Measurements from ENCODE around the gene CCDC149.

CCDC149 gene

GRCh38 chr4:24956091-24956490 is 43.2 kb upstream of the CCDC149 start:
- TF ChIP-seq CTCF (IDR thresholded peaks at IDR 0.05; ENCODE audit: low read length) (no peak), EZH2 (IDR thresholded peaks at IDR 0.05; ENCODE audit: borderline replicate concordance, low read length) (no peak)
- H3K9me3 ChIP-seq (ENCODE audit: low read length), result no peaks in the 10 kb centered on the region
- H3F3A ChIP-seq (ENCODE audit: insufficient read depth, low read length), result no peaks in the 10 kb centered on the region
- H3K27me3 ChIP-seq (ENCODE audit: insufficient read depth, low read length), result no peaks in the 10 kb centered on the region
- H3K79me2 ChIP-seq (ENCODE audit: insufficient read depth, low read length), result no peaks in the 10 kb centered on the region
- H3K9me2 ChIP-seq (ENCODE audit: low read depth, low read length), result no peaks in the 10 kb centered on the region
- H4K20me1 ChIP-seq (ENCODE audit: insufficient read depth, low read length), result no peaks in the 10 kb centered on the region
- no peak overlapping the region for H3K27ac ChIP-seq (ENCODE audit: low read depth, low read length, poor library complexity, severe bottlenecking)
- no peak overlapping the region for H2AFZ ChIP-seq (ENCODE audit: low read length)
- no peaks in the 10 kb centered on the region for H3K4me1 ChIP-seq (ENCODE audit: insufficient read depth, low read length, severe bottlenecking)
- H3K4me2 ChIP-seq (ENCODE audit: low read length), result no peak overlapping the region
- no peak overlapping the region for H3K9ac ChIP-seq (ENCODE audit: low read length)
- no peaks in the 10 kb centered on the region for H3K36me3 ChIP-seq (ENCODE audit: insufficient read depth, low read length)
- no peak overlapping the region for H3K4me3 ChIP-seq (ENCODE audit: low read depth, low read length, poor library complexity, severe bottlenecking)

DNA sequence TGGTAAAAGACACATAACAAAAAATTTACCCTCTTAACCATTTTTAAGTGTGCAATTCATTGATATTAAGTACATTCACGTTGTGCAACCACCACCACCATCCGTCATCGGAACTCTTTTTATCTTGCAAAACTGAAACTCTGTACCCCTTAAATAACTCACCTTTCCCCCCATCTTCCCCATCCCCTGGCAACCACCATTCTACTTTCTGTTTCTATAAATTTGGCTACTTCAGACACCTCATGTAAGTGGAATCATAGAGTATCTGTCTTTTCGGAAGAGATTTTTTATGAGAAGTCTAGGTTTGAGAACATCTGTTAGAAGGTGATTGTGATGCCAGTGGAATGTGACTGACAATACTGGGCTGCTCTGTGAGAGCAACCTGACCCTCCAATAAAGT is 39.8 kb upstream of the CCDC149 start:
- Histone ChIP-seq H3K4me1 (ENCODE audit: insufficient read depth, low read length, severe bottlenecking) (no peaks in the 10 kb centered on the region), H3K9me2 (ENCODE audit: low read depth, low read length) (no peaks in the 10 kb centered on the region), H3K9ac (ENCODE audit: low read length) (no peak overlapping the region), H3K4me3 (ENCODE audit: low read depth, low read length, poor library complexity, severe bottlenecking) (no peak overlapping the region), H3K27me3 (ENCODE audit: insufficient read depth, low read length) (no peaks in the 10 kb centered on the region), H2AFZ (ENCODE audit: low read length) (no peak overlapping the region), H3K36me3 (ENCODE audit: insufficient read depth, low read length) (no peaks in the 10 kb centered on the region), H3K4me2 (ENCODE audit: low read length) (no peak overlapping the region), H3F3A (ENCODE audit: insufficient read depth, low read length) (no peaks in the 10 kb centered on the region), H3K27ac (ENCODE audit: low read depth, low read length, poor library complexity, severe bottlenecking) (no peak overlapping the region), H3K9me3 (ENCODE audit: low read length) (no peaks in the 10 kb centered on the region), H3K79me2 (ENCODE audit: insufficient read depth, low read length) (no peaks in the 10 kb centered on the region), H4K20me1 (ENCODE audit: insufficient read depth, low read length) (no peaks in the 10 kb centered on the region)
- TF ChIP-seq CTCF (IDR thresholded peaks at IDR 0.05; ENCODE audit: low read length), result no peak

- Histone ChIP-seq H4K20me1 (ENCODE audit: insufficient read depth, low read length) (no peaks in the 10 kb centered on the region), H3F3A (ENCODE audit: insufficient read depth, low read length) (no peaks in the 10 kb centered on the region), H3K9me2 (ENCODE audit: low read depth, low read length) (no peaks in the 10 kb centered on the region), H3K36me3 (ENCODE audit: insufficient read depth, low read length) (no peaks in the 10 kb centered on the region), H3K4me1 (ENCODE audit: insufficient read depth, low read length, severe bottlenecking) (no peaks in the 10 kb centered on the region), H3K4me2 (ENCODE audit: low read length) (no peak overlapping the region), H3K4me3 (ENCODE audit: low read depth, low read length, poor library complexity, severe bottlenecking) (no peak overlapping the region), H3K27me3 (ENCODE audit: insufficient read depth, low read length) (no peaks in the 10 kb centered on the region), H3K9ac (ENCODE audit: low read length) (no peak overlapping the region), H3K9me3 (ENCODE audit: low read length) (no peaks in the 10 kb centered on the region), H3K27ac (ENCODE audit: low read depth, low read length, poor library complexity, severe bottlenecking) (no peak overlapping the region), H2AFZ (ENCODE audit: low read length) (no peak overlapping the region), H3K79me2 (ENCODE audit: insufficient read depth, low read length) (no peaks in the 10 kb centered on the region)
- TF ChIP-seq CTCF (IDR thresholded peaks at IDR 0.05; ENCODE audit: low read length) (no peak), EZH2 (IDR thresholded peaks at IDR 0.05; ENCODE audit: borderline replicate concordance, low read length) (no peak)
Observed at GRCh38 chr4:24949970-24950369, 37.1 kb upstream of the CCDC149 start.
